GM21723 (cell line): ENCODE results near the gene ESRP2.

Experiments
- ATAC-seq: cut with Tn5 transposase; IDR thresholded peaks from one replicate; pipeline ENCODE4 v1.9.1; 2021; ENCODE audit warnings: mild to moderate bottlenecking, moderate library complexity; ENCODE audit not compliant: unreplicated experiment

The ESRP2 gene

GRCh38 chr16:68242926-68243858 is 7.3 kb upstream of the ESRP2 start:
- ATAC-seq = no peak

- no peak for ATAC-seq
These were observed 6.2 kb upstream of the ESRP2 start for GRCh38 chr16:68242085-68242484.

GRCh38 chr16:68238029-68238345 is 2.1 kb upstream of the ESRP2 start:
- peak; percentile 22 for ATAC-seq

GRCh38 chr16:68237243-68238028 is 1.5 kb upstream of the ESRP2 start:
- ATAC-seq = peak; percentile 84

- no peak for ATAC-seq
These were observed 907 bp upstream of the ESRP2 start for GRCh38 chr16:68236826-68237242.

GRCh38 chr16:68236137-68236825 is 354 bp upstream of the ESRP2 start:
- no peak for ATAC-seq

GRCh38 chr16:68235108-68235886 is 630 bp downstream of the ESRP2 start:
- no peak for ATAC-seq

- ATAC-seq = no peak
These were observed 1.5 kb downstream of the ESRP2 start for GRCh38 chr16:68234188-68235107.

- no peak for ATAC-seq
These were observed 2.1 kb downstream of the ESRP2 start for GRCh38 chr16:68233835-68234187.

GRCh38 chr16:68233085-68233834 is 2.7 kb downstream of the ESRP2 start:
- no peak for ATAC-seq

- no peak for ATAC-seq
These were observed 3.6 kb downstream of the ESRP2 start for GRCh38 chr16:68232335-68232734.

GRCh38 chr16:68231384-68232136 is 4.4 kb downstream of the ESRP2 start:
- ATAC-seq = no peak

- no peak for ATAC-seq
These were observed 5.0 kb downstream of the ESRP2 start for GRCh38 chr16:68230956-68231355.

- ATAC-seq = no peak
These were observed 5.8 kb downstream of the ESRP2 start for GRCh38 chr16:68230176-68230571.

GRCh38 chr16:68229431-68230175 is 6.3 kb downstream of the ESRP2 start:
- ATAC-seq = no peak

GRCh38 chr16:68228652-68229051 is 7.3 kb downstream of the ESRP2 start:
- no peak for ATAC-seq

GRCh38 chr16:68227850-68228553 is 7.9 kb downstream of the ESRP2 start:
- ATAC-seq = no peak
